SKM-1 (cell line): Measurements from ENCODE around the gene PTPRG.
"Not testable (repeated sequence)": the region's sequence is repeated elsewhere in the genome, so short reads cannot be mapped to it uniquely, and the experiment has no call there.

Experiments
- DNase-seq: peaks from one replicate; lab custom pipeline; 2025; ENCODE audit not compliant: unreplicated experiment; lab: John Stamatoyannopoulos, UW

Gene PTPRG

GRCh38 chr3:61716693-61717092 is 155.3 kb downstream of the PTPRG start:
- DNase-seq: not testable (repeated sequence)

GRCh38 chr3:61718565-61718964 is 157.2 kb downstream of the PTPRG start:
- no peak for DNase-seq

- no peak for DNase-seq
Measured at GRCh38 chr3:61719278-61719977, 158.1 kb downstream of the PTPRG start.

- DNase-seq: no peak
Measured at GRCh38 chr3:61723038-61723437, 161.7 kb downstream of the PTPRG start.

GRCh38 chr3:61724183-61724582 is 162.8 kb downstream of the PTPRG start:
- DNase-seq: no peak

GRCh38 chr3:61724801-61725200 is 163.4 kb downstream of the PTPRG start:
- no peak for DNase-seq

GRCh38 chr3:61725851-61726333 is 164.5 kb downstream of the PTPRG start:
- no peak for DNase-seq

GRCh38 chr3:61727435-61727834 is 166.1 kb downstream of the PTPRG start:
- DNase-seq: no peak

GRCh38 chr3:61729038-61729634 is 167.8 kb downstream of the PTPRG start:
- DNase-seq: no peak

- no peak for DNase-seq
Measured at GRCh38 chr3:61730056-61730455, 168.7 kb downstream of the PTPRG start.

GRCh38 chr3:61730577-61731231 is 169.3 kb downstream of the PTPRG start:
- DNase-seq: no peak

GRCh38 chr3:61733000-61733399 is 171.6 kb downstream of the PTPRG start:
- no peak for DNase-seq

GRCh38 chr3:61733876-61734275 is 172.5 kb downstream of the PTPRG start:
- DNase-seq: no peak

GRCh38 chr3:61734749-61735686 is 173.6 kb downstream of the PTPRG start:
- no peak for DNase-seq

GRCh38 chr3:61736506-61736905 is 175.1 kb downstream of the PTPRG start:
- DNase-seq: no peak

- DNase-seq: no peak
Measured at GRCh38 chr3:61739640-61740039, 178.3 kb downstream of the PTPRG start.

- no peak for DNase-seq
Measured at GRCh38 chr3:61740494-61740893, 179.1 kb downstream of the PTPRG start.

GRCh38 chr3:61741551-61741950 is 180.2 kb downstream of the PTPRG start:
- DNase-seq: no peak

GRCh38 chr3:61742006-61742405 is 180.6 kb downstream of the PTPRG start:
- DNase-seq: no peak

- no peak for DNase-seq
Measured at GRCh38 chr3:61743067-61743466, 181.7 kb downstream of the PTPRG start.

GRCh38 chr3:61743686-61744242 is 182.4 kb downstream of the PTPRG start:
- no peak for DNase-seq
